Activated CD4-positive, alpha-beta T cell treated with anti-CD3 and anti-CD28 coated beads for 1 hour (primary cell): ENCODE measurements around the gene PTPRN2.
"Not testable (repeated sequence)": the region's sequence is repeated elsewhere in the genome, so short reads cannot be mapped to it uniquely, and the experiment has no call there.

Experiments used
- DNase-seq: peaks from one replicate; pipeline ENCODE4 v3.0.0-alpha.2; 2020

Gene PTPRN2

DNA sequence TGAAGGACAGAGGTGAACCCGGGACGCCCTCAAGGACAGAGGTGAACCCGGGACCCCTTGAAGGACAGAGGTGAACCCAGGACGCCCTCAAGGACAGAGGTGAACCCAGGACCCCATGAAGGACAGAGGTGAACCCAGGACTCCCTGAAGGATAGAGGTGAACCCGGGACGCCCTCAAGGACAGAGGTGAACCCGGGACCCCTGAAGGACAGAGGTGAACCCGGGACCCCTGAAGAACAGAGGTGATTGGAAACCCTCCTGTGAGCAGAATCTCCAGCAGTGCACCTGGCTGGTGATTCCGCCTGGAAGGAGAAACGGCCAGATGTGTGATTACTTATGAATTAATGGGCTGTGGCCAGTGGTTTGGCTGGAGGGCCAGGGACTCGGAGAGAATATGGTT is 272.3 kb downstream of the PTPRN2 start:
- DNase-seq = no peak

- DNase-seq = no peak
These were observed 273.2 kb downstream of the PTPRN2 start for GRCh38 chr7:158314394-158314793.

DNA sequence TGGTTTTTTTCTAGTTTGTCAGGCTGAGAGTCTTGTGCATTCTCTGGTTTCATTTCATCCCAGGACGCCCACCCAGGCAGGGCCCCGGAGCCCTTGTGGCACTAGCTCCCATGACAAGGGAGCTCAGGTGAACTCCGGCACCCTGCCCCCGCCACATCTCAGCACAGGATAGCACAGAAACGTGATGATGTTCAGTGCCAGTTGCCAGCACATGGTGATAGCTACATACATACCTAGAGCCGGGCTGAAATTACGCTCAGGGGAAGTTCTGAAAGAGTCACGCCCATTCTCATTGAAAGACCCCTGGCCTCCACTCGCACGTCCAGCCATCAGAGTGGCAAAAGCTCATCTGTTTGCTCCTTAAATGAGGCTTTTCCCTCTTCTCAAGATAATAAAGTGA is 273.7 kb downstream of the PTPRN2 start:
- DNase-seq = no peak

DNA sequence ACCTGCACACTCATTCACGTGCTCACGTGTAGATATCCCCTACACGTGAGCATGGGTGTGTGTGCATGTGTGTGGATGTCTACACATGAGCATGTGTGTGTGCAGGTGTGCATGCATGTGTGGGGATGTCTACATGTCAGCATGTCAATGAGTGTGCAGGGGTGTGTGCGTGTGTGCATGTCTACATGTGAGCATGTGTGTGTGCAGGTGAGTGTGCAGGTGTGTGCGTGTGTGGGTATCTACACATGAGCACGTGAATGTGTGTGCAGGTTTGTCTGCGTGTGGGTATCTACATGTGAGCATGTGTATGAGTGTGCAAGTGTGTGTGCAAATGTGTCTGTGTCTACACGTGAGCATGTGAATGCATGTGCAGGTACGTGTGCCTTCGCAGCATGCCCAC is 274.8 kb downstream of the PTPRN2 start:
- no peak for DNase-seq

GRCh38 chr7:158311791-158312190 is 275.8 kb downstream of the PTPRN2 start:
- DNase-seq = no peak

- no peak for DNase-seq
These were observed 276.5 kb downstream of the PTPRN2 start for GRCh38 chr7:158310924-158311666.

- no peak for DNase-seq
These were observed 277.5 kb downstream of the PTPRN2 start for GRCh38 chr7:158309868-158310763.

DNA sequence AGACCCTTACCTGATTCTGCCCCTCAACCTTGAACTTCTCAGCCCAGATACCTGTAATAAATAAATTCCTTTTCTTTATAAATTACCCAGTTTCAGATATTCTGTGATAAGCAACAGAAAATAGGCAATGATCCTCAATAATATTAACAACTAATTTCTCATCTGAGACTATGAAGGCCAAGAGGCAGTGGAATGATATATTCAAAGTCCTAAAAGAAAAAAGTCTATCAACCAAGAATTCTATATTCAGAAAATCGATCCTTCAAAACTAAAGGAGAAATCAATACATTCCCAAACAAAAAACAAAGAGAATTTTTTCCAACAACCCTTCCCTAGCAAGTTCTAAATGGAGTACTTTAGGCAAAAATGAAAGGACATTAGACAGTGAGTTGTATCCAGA is 279.6 kb downstream of the PTPRN2 start:
- no peak for DNase-seq

GRCh38 chr7:158304072-158304471 is 283.6 kb downstream of the PTPRN2 start:
- DNase-seq = not testable (repeated sequence)

DNA sequence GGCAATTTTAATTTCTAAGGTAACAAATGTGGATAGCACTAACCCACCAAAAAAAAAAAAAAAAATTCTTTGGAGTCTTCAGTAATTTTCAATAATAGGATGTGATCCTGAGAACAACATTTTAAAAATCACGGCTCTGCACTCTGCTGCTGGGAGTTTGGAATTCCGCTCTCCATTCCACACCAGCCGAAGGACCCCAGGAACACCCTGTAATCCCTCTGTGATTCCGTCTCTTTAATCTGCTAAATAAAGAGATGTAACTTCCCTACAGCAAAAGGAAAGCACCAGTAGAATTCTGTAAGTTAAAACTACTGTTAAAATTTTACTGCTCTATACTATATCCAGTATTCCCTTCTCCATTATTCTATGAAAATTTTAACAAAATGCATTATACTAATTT is 284.5 kb downstream of the PTPRN2 start:
- no peak for DNase-seq

DNA sequence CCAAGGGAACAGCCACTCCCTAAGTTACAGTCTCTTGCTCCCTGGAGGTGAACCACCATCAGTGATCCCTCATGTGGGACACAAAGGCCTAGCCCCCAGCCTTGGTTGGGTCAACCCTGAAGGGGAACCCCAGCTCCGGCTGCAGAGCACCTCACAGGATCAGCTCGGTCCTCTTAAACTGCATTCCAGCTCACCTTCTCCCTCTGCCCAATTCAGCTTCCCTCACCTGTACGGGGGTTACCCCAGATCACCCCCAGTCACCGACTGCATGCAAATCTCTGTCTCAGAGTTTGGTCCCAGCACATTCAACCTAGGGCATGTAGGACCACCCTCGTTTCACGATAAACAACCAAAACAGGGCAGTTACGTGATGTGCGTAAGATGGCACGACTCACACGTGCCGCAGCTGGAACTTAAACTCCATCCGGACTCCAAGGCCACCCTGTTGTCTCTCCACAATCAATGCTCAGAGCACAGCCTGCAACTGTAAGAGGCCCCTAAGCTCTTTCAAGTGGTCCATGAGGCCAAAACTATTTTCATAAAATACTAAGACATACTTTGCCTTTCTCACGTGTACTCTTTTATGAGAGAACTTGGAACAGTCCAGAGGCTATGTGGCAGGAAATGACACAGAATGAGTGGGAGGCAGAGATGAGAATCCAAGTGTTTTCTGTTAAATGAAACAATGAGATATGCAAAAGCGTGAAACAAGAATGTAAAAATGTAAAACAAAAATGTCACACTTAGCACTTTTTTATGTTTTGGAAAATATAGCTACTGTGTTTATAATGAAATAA is 285.2 kb downstream of the PTPRN2 start:
- DNase-seq = no peak

- no peak for DNase-seq
These were observed 286.4 kb downstream of the PTPRN2 start for GRCh38 chr7:158301207-158301606.

DNA sequence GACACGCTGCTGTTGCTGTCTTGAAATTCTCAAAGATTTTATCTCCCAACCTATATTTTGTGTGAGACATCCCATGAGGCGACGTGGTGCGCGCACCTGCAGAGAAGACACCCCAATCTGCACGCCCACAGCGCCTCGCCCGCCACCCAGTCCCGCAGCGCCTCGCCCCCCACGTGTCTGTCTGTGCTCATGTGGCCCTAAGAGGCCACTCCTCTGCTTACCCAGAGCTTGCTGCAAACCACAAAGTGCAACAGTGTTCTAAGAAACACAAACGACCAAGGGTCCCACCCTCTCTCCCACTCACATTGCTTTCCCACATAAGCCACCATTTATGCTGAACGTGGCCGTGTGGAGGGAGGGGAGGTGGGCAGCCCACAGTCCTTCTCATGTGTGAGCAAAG is 287.2 kb downstream of the PTPRN2 start:
- DNase-seq = no peak

DNA sequence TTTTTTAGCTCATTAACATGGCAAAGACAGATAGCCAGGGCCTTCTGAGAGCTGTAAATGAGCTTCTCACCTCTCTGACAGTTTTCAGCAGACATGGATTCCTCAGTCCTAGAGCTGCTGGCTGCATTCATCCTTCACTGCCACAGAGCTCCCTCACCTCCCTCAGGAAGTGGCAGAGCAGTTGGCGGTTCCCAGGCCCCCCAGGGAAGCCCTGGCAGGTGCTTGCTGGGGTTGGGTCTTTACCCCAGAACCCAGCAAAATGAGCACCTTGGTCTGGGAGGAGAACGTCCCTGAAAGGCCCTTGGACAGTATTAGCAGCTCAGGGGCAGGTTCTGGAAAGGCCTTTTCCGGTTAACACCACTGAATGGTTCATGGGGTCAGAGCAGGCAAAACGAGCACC is 288.0 kb downstream of the PTPRN2 start:
- DNase-seq = no peak

DNA sequence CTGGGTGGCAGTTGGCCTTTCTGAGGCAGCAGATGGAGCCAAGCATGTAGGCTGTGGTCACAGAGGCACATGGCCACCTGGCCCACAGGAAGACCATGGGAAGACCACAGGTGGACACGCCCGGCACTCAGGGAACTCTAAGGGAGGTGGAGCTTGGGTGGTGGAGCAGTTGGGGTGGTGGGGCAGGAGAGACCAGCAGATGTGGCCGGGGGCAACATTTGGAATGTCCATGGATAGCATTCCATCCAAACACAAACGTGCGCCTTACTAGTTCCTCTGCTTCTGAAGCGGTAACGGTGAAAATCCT is 290.9 kb downstream of the PTPRN2 start:
- DNase-seq = no peak

DNA sequence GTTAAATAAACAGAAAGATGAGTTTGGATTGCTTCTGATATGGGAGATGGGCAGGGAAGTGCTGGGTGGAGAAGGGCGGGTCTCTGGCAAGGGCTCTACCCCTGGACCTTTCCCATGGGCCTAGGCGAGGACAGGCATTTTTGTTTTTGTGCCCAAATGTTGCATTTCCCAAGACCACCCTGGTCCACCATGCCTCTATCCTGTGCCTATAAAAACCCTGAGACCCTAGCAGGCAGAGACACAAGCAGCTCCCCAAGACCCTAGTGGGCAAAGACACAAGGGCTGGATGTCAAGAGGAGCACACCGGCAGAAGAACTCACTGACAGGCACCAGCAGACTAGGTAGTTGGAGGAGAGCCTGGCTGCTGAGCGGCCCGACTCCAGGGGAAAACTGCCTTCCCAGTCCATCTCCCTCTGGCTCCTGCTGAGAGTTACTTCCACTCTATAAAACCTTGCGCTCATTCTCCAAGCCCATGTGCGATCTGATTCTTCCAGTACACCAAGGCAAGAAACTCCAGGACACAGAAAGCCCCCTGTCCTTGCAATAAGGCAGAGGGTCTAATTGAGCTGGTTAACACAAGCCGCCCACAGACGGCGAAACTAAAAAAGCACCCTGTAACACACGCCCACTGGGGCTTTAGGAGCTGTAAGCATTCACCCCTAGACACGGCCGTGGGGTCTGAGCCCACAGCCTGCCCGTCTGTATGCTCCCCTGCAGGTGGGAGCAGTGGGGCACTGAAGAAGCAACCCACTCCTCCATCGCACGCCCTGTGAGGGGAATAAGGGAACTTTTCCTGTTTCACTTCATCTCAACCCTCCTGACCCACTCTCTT is 291.4 kb downstream of the PTPRN2 start:
- no peak for DNase-seq

DNA sequence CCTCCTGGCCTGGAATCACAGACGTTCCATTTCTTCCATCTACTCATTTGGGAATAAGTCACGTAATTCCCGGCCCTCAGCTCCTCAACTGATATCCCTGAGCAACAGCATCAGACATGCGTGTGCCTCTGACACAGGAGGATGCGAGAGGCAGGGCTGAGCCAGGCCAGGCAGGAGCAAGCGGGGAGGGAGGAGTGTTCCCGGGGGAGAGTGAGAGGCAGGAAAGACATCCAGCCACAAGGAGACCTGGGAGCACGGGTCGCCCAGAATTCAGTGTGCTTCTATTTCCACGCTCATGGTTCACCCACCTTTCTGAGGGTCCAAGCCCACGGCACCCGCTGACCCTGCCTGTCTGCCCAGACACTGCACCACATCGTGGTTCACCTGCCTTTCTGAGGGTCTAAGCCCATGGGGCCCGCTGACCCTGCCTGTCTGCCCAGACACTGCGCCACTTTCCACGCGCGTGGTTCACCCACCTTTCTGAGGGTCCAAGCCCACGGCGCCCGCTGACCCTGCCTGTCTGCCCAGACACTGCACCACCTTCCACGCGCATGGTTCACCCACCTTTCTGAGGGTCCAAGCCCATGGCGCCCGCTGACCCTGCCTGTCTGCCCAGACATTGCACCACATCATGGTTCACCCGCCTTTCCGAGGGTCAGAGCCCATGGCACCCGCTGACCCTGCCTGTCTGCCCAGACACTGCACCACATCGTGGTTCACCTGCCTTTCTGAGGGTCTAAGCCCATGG is 293.0 kb downstream of the PTPRN2 start:
- DNase-seq = not testable (repeated sequence)

- no peak for DNase-seq
These were observed 294.7 kb downstream of the PTPRN2 start for GRCh38 chr7:158292948-158293347.

DNA sequence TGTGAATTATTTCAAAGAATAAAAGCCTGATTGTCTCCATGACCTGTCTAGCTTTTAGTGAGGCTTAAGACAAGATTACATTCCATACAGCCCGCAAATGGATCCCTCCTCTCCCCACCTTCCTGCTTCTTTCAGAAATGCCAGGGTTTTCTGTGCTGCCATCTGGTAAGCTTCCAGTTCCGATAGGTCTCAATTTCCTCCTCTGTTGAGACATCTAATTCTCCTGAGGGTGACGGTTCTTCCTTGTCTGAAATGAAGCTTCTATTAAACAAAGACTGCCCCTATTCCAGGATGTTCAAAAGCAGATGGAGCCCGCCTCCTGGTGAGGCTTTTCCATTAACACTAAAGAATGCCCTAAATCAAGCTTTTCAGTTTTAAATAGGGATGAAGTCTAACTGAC is 295.6 kb downstream of the PTPRN2 start:
- DNase-seq = no peak

- no peak for DNase-seq
These were observed 297.7 kb downstream of the PTPRN2 start for GRCh38 chr7:158289761-158290523.

DNA sequence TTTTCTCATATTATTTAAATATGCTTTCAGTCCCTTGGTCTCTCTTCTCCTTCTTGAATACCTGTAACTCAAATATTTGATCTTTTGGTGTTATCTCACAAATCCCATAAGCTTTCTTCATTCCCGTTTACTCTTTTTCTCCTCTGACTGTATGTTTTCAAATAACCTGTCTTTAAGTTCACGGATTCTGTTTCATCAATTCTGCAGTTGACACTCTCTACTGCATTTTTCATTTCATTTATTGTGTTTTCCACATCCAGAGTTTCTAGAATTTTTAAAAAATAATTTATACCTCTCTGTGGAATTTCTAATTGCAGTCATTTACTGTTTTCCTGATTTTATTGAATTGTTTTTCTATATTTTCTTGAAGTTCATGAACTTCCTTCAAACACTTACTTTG is 298.4 kb downstream of the PTPRN2 start:
- no peak for DNase-seq
